Tibial nerve (tissue), 3 donors: ENCODE measurements around the gene MIPEP.

Experiments used
- POLR2A ChIP-seq, 2 donors: fragments of 450-650 bp; IDR thresholded peaks; one replicate each; pipeline ENCODE4 v1.6.1; 2017; ENCODE audit warnings: antibody characterized with exemption in 2 of 2, mild to moderate bottlenecking in 2 of 2, moderate library complexity in 2 of 2
- TF ChIP-seq, protein P1 (sequence below), 5 experiments: fragments of 200-600 bp in 3 of 5; fragments of 450-650 bp in 2 of 5; sonication (generic) in 3 of 5; IDR thresholded peaks; one replicate each; pipeline ENCODE4 v1.5.1; 2016 to 2019; ENCODE audit warnings: antibody characterized with exemption in 5 of 5, mild to moderate bottlenecking in 3 of 5, moderate library complexity in 2 of 5

DNA sequence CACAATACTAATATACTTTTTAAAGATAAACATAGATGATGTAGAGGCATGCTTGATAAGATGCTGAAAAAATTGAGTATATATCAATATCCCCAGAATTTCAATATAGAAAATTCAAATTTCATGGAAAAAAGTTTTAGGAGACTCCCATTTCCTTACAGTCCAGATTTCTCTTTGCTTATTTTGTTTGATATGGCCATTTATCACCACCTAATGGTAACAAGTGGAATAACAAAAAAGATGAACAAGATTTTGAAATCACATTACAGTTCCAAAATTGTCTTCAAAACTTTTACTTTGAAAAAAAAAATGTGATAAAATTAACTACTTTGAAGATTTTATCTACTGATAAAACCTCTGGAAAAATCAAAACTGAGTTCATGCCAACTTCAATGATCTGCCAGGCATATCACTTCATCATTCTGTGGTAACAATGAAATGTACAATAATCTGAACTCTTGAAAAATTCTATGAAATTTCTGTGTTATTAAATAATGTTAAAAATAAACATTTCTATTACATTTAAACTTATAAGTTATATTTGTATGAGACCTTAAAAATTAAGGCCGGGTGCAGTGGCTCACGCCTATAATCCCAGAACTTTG, 17.5 kb downstream of the MIPEP start:
- TF ChIP-seq, protein P1, sequence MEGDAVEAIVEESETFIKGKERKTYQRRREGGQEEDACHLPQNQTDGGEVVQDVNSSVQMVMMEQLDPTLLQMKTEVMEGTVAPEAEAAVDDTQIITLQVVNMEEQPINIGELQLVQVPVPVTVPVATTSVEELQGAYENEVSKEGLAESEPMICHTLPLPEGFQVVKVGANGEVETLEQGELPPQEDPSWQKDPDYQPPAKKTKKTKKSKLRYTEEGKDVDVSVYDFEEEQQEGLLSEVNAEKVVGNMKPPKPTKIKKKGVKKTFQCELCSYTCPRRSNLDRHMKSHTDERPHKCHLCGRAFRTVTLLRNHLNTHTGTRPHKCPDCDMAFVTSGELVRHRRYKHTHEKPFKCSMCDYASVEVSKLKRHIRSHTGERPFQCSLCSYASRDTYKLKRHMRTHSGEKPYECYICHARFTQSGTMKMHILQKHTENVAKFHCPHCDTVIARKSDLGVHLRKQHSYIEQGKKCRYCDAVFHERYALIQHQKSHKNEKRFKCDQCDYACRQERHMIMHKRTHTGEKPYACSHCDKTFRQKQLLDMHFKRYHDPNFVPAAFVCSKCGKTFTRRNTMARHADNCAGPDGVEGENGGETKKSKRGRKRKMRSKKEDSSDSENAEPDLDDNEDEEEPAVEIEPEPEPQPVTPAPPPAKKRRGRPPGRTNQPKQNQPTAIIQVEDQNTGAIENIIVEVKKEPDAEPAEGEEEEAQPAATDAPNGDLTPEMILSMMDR (IDR thresholded peaks at IDR 0.05), result peak; percentile 45 to 72 (median 55)
- no peak for TF ChIP-seq POLR2A (IDR thresholded peaks at IDR 0.05)
